Left colon (tissue), 2 donors: ENCODE measurements around the gene AP1M1. TPM values are rescaled to one million over a fixed set of nuclear protein-coding genes. Genes with fewer than 3 reads are reported as not detected.
A peak's percentile ranks its signal among the peaks of the same experiment; 100 is the strongest.
"Not testable (repeated sequence)": the region's sequence is repeated elsewhere in the genome, so short reads cannot be mapped to it uniquely, and the experiment has no call there.

Source experiments
- ATAC-seq: fragments of 200-7000 bp; cut with Tn5 transposase; one replicate; pipeline ENCODE4 v1.9.1; 2020; ENCODE audit warnings: mild to moderate bottlenecking, moderate library complexity
- DNase-seq, 2 donors: peaks; one replicate each; pipeline ENCODE4 v3.0.0-alpha.2; 2020
- intact Hi-C, 2 donors: fragments of 100-400 bp; cut with DNase I in 1 of 2; cut with micrococcal nuclease in 1 of 2; formaldehyde crosslinking; loops; one replicate each; pipeline versions ENCODE4 v1.11.2 to v1.14.0; 2022; cut with DNase I, micrococcal nuclease
- long read RNA-seq: library from polyadenylated mRNA; unstranded; transcript quantifications from one replicate; pipeline ENCODE4 v2.0.0, GENCODE V29; 2021
- total RNA-seq, 2 donors: library from RNA; stranded (reverse); fragmentation: NEBNext Ultra II Directional; extraction: Animal tissue kit (Norgen Biotek cat#: 25700); gene quantifications; one replicate each; pipeline ENCODE4 v1.2.1, GENCODE V29; 2021
- donor health status: DM: no; HTN: no; CAD: no.
- donor health status: DM: yes; HTN: yes; CAD: no.

AP1M1 gene
- total RNA-seq = 10 to 100 TPM; 22.2 to 26.5 TPM
- long read RNA-seq, full-length matches to known transcripts = 47 of 58 reads
- long read RNA-seq, partial matches to known transcripts = 9 of 58 reads
- long read RNA-seq, other reads (novel, unspliced or antisense) = 2 of 58 reads

DNA sequence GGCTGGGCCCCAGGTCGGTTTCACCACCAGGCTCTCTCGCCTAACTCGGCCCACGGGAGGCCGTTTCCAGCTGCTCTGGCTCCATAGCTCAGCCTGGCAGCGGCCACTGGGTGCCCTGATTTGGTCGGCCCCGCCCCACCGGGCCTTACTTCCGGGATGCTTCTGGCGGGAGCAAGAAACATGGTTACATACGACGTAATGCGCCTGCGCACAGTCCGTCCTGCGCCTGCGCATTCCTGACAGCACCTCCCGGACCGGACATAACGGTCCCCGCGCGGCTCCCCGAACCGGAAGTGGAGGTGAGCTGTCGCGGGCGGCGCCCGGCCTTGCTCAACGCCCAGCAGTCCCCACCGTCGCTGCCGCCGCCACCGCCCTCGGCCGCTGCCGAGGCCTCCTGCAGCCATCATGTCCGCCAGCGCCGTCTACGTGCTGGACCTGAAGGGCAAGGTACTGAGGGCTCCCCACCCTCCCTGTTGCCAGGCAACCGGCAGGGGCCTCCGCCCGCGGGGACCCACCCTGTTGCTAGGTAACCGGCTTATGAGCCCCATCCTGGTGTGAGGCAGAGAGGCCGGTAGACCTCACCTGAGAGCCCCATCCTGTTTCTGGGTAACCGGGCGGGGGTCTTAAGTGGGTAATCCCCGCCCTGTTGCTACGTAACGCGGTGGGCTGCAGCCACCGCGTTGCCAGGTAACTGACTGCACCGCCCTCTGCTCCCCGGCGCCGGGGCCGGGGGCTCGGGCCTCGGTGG is at the start of gene AP1M1:
TSS of gene AP1M1 (plus strand) at position 290 of the 748 bp plus-strand sequence. CDS start at position 406, 116 bp downstream.
- ATAC-seq (peak; percentile 82), DNase-seq (peak; percentile 98 to 99)
- intact Hi-C loops = no loop called here

DNA sequence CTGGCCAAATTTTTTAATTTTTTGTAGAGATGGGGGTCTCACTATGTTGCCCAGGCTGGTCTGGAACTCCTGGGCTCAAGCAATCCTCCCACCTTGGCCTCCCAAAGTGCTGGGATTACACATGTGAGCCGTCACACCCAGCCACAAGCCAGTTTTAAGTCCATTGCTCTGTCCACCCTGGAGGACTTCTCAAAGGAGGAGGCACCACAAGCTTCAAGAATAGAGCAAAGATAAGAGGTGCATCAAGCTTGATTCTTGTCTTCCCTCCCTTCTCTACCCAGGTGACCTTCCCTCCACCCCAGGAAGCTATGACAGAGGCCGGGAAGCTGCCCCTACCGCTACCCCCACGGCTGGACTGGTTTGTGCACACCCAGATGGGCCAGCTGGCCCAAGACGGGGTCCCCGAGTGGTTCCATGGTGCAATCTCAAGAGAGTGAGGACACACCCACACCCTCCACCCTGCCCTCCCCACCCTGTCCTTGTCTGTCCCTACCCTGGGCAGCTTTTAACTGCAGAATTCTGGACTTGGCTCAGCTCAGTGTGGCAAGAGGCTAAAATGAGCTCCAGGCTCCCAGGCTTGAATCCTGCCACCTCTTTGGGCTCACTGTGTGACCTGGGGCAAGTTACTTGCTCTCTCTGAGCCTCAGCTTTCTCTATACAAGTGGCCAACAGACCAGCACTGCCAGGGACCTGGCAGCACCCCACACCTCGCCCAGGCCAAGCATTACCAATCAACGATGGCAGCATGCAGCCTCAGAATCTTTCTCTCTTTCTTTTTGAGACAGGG is 49.1 kb upstream of the AP1M1 start:
- ATAC-seq (peak; percentile 46), DNase-seq (no peak)
- intact Hi-C loops = no loop called here

DNA sequence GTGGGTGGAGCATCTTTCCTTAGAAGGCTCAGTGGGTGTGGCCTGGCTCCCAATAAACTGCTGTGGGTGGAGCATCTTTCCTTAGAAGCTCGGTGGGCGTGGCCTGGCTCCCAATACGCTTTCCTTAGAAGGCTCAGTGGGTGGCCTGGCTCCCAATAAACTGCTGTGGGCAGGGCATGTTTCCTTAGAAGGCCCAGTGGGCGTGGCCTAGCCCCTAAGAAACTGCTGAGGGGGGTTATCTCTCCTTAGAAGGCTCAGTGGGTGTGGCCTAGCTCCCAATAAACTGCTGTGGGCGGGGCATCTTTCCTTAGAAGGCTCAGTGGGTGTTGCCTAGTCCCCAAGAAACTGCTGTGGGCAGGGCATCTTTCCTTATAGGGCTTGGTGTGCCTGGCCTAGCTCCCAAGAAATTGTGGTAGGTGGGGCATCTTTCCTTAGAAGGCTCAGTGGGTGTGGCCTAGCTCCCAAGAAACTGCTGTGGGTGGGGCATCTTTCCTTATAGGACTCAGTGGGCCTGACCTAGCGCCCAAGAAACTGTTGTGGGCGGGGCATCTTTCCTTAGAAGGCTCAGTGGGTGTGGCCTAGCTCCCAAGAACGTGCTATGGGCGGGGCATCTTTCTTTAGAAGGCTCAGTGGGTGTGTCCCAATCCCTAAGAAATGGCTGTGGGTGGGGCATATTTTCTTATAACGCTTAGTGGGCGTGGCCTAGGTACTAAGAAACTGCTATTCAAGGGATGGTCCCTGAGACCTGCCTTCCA is 44.0 kb upstream of the AP1M1 start:
- intact Hi-C loops = no loop called here
- peak; percentile 44 for ATAC-seq
- peak in 1 of 2 donors; percentile 30 for DNase-seq

DNA sequence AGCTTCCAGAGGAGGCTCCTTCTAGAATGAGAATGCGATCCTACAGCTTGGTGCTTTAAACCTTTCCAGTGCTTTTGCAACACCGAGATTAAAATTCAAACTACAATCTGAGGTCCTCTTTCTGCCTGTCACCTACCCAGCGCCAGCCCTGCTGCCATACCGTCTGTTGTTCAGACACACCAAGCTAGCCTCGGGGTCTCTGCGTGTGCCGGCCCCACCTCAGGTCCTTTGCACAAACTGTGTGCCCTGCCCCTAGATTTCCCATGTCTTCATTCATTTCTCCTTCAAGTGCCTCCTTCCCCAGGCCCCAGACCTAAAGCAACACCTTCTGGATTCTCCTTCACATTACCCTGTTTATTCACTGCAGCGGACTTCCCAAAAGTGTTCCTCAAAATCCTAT is 43.2 kb upstream of the AP1M1 start:
- ATAC-seq (no peak), DNase-seq (no peak)
- intact Hi-C loops = no loop called here

DNA sequence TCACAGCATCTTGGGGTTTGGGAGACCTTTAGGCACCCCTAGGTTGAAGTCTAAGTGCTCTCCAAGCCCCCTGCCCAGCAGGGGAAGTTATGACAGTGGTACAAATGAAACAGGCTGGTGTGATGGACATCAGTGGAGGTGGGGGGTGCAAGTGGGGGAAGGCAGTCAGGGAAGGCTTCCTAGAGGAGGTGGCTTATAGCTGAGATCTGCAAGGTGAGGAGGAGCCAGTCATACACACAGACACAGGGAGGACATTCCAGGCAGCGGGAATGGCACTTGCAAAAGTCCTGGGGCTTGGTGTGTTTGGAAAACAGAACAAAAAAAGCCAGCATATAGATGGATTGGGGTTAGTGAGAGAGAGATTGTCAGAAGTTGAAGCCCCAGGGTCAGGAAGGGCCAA is 42.6 kb upstream of the AP1M1 start:
- ATAC-seq (no peak), DNase-seq (no peak)
- intact Hi-C loops = no loop called here

DNA sequence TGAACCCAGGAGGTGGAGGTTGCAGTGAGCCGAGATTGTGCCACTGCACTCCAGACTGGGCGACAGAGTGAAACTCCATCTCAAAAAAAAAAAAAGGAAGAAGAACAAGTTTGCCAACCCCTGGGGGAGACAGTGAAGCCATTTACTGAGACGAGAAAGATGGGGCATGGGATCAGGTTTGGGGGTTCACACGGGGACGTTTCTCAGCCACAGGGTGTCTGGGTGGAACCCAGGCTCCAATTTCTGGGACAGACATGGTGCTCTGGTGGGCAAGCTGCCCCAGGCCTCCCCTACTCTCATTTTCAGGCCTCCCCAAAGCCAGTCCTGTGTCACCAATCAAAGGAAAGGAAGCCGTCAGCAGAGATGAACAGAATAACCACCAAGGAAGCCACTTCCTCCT is 40.8 kb upstream of the AP1M1 start:
- intact Hi-C loops = no loop called here
- DNase-seq (no peak), ATAC-seq (no peak)

DNA sequence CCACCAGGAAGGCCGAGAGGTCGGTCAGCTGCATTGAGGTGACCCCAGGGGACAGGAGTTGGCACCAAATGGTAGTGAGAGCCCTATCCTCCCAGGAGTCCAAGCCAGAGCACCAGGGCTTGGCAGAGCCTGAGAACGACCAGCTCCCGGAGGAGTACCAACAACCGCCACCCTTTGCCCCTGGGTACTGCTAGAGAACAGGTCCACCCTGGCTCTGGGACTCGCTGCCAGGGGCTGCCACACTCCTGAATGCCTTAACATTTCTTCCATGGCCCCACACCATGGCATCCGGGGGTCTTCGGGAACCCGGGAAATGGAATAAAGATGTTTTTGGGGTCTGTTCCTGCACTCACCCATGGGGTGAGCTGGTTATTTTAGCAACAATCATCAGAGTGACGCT is 40.1 kb upstream of the AP1M1 start:
- no peak for ATAC-seq
- DNase-seq = no peak
- intact Hi-C loops = no loop called here

DNA sequence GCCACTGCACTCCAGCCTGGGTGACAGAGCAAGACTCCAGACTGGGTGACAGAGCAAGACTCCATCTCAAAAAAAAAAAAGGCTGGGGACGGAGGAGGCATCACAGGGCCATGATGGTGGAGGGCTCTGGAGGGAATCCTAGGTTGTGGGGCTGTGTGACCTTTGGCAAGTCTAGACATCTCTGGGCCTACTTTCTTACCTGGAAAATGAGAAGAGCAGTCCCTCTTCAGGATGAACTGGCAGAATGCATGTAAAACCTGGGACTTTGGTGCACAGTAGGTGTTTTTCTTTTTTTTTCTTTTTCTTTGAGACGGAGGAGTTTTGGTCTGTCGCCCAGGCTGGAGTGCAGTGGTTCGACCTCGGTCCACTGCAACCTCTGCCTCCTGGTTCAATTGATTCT is 38.1 kb upstream of the AP1M1 start:
- no peak for ATAC-seq
- DNase-seq = no peak
- intact Hi-C loops = no loop called here

DNA sequence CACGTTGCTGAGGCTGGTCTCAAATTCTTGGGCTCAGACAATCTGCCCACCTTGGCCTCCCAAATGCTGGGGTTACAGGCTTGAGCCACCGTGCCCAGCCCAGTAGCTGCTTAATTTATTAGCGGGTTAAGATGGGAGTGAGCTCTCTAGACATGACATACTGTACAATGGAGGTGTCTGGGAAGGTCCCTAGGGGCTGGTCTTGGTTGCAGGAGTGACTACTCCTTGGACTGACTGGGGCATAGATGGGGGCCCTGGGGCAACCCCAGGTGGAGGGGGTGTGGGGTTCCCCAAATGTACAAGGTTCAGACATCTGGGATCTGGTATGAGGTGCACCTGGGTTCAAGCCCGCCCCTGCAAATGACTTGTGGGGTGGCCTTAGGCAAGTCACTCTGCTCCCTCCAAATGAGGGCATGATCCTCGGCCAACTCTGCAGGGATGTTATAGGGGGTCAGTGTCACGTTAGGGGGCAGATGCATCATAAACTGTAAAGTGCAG is 37.2 kb upstream of the AP1M1 start:
- no peak for DNase-seq
- intact Hi-C loops = no loop called here
- ATAC-seq = no peak

DNA sequence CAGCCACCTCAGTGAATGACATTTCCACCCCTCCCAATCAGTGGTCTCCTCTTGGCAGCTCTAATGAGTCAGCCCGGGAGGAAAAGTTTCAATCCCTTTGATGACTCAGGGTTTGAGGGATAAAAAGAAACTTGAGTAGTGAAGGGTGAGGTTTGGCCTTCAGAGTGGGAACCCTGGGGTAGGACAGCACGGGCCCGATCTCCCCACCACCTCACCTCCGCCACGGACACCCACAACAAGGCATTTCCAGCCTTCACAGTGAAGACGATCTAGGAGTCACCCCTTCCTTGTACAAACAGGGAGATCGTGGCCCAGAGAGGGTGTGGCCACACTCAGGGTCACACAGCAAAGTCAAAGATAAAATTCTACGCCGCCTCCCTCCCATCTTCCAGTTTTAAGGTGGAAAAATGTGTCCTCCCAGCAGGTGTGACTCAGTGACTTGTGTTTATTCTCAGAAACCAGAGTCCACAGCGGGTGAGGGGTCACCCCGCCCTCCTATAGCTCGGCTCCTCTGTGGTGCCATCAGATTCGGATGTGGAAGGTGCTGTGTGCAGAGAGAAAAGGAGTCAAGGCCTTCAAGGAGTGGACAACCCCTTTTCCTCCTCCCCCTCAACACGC is 36.7 kb upstream of the AP1M1 start:
- DNase-seq (no peak), ATAC-seq (peak; percentile 52)
- intact Hi-C loops = no loop called here

DNA sequence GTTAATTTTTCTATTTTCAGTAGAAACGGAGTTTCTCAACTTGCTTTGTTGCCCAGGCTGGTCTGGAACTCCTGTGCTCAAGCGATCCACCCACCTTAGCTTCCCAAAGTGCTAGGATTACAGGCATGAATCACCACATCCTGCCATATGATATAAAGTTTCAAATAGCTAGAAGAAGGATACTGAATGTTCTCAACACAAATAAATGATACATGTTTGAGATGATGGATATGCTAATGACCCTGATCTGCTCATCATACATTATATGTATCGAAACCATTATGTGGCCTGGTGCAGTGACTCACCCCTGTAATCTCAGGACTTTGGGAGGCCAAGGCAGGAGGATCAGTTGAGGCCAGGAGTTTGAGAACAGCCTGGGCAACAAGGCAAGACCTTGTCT is 35.9 kb upstream of the AP1M1 start:
- intact Hi-C loops = no loop called here
- ATAC-seq (peak; percentile 22), DNase-seq (no peak)

DNA sequence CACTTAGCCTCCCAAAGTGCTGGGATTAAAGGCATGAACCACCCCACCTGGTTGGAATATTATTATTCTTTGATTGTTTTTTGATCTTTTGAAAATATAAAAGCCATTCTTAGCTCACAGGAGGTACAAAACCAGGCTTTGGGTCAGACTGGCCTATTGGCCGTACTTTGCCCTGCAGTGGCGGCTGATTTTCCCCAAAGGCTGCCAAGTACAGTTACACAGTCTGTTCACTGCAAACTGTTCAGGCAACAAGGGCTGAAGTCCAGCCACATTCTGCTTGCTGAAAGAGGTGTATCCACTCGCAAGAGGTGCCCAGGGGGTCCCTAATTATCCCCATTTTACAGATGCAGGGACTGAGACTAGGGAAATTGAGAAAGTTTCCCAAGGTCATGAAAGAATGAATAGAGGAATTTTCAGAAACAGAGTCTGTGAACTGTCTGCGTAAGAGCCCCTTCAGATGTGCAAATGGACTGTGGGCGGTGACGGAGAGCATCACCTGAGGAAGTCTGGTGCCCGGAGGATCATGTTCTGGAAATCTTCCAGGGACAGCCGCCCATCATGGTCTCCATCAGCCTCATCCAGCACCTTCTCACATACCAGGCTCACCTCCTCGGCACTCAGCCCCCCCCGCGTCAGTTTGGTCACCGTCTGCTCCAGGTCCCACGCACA is 33.4 kb upstream of the AP1M1 start:
- ATAC-seq (peak; percentile 78), DNase-seq (peak in 1 of 2 donors; percentile 26)
- intact Hi-C loops = no loop called here

DNA sequence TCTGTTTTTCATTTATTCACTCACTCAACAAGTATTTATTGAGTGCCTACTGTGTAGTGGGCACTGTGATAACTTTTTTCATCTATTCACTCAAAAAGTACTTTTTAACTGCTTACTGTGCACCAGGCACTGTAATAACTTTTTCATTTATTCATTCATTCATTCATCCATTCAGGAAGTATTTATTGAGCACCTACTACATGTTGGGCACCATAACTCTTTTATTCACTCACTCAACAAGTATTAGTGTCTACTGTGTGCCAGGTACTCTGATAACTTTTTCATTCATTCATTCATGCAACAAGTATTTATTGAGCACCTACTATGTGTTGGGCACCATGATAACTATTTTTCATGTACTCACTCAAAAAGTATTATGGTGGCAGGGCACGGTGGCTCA is 31.3 kb upstream of the AP1M1 start:
- intact Hi-C loops = no loop called here
- DNase-seq (no peak), ATAC-seq (no peak)

DNA sequence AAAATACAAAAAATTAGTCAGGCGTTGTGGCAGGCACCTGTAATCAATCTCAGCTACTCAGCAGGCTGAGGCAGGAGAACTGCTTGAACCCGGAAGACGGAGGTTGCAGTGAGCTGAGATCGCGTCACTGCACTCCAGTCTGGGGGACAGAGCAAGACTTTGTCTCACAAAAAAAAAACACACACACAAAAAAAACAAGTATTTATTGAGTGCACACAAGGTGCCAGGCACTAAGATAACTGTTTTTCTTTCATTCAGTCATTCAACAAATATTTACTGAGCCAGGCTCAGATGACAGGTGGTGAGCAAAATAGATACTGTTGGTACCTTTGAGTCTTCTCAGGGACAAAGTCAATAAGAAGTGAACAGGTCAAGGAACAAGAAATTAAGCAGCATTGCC is 30.7 kb upstream of the AP1M1 start:
- ATAC-seq (no peak), DNase-seq (no peak)
- intact Hi-C loops = no loop called here

DNA sequence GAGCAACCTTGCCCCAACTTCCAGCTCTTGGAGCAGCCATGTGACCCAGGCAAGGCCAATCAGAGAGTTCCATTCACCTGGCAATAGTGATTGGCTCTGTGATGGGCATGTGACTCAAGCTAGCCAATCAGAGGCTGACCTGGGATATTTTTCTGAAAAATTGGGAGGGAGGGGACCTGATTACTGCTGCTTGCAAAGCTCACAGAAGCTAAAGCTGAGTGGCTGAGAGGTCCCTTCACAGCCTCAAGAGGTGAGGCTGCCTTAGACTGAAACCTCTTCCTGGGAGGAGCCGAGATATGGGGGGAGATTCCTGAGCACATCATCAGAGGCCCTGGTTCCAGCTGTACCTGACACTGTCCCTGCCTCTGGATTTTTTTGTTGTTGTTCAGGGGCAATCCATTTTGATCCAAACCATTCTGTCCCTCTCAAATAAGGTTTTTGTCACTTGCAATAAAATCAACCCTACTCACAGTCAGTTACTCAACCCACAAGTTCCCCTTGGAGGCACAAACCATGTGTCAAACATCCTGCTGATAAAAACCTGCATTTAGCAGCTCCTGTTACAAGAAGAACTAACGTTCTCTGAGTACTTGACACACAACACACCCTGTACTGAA is 29.1 kb upstream of the AP1M1 start:
- no peak for DNase-seq
- intact Hi-C loops = no loop called here
- ATAC-seq = no peak

DNA sequence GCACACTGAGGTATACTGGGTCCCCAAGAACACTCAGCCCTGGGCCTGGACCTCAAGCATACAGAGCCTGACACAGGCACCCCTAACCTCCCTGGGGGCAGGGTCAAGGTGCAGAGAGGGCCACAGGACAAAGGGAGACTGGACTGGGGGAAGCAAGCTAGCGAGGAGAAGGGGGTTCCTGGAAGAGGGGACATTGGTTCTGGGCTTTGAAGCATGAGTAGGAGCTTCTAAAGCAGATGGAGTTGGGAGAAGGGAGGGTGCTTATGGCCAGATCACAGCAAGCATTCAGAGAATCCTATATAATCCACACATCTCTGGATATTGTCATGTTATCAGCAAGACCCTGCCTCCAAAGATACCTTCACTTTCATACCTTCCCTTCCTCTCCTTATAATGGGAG is 27.6 kb upstream of the AP1M1 start:
- no peak for ATAC-seq
- no peak for DNase-seq
- intact Hi-C loops = no loop called here

DNA sequence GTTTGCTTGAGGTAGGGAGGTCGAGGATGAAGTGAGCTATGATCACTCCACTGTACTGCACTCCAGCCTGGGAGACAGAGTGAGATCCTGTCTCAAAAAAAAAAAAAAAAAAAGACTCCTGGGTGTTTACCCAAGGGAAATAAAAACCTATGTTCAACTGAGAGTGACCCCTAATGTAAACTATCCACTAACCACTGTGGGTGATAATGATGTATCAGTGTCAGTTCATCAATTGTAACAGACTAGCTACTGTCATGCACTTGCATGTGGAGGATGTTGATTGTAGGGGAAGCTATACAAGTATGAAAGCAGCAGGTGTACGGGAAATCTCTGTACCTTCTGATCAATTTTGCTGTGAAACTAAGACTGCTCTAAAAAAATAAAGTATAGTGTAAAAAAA is 21.8 kb upstream of the AP1M1 start:
- DNase-seq = no peak
- intact Hi-C loops = no loop called here
- ATAC-seq = no peak

DNA sequence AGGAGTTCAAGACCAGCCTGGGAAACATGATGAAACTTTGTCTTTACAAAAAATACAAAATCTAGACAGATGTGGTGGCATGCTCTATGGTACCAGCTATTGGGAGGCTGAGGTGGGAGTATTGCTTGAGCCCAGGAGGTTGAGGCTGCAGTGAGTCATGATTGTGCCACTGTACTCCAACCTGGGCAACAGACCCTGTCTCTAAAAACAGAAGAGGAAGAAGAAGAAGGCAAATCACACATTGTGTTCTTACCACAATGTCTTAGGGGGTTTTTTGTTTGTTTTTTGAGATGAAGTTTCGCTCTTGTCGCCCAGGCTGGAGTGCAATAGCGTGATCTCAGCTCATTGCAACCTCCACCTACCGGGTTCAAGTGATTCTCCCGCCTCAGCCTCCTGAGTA is 18.8 kb upstream of the AP1M1 start:
- DNase-seq, intact Hi-C loops, ATAC-seq: not testable (repeated sequence)
